ENCODE results near the gene CFAP251.
A peak's percentile ranks its signal among the peaks of the same experiment; 100 is the strongest.
"Not testable (repeated sequence)": the region's sequence is repeated elsewhere in the genome, so short reads cannot be mapped to it uniquely, and the experiment has no call there.

Gene CFAP251

GRCh38 chr12:121980892-121981272 lies 62.5 kb downstream of the CFAP251 start:
- no peak for DNase-seq

- DNase-seq, result no peak
These were observed 63.1 kb downstream of the CFAP251 start for GRCh38 chr12:121981456-121981855.

GRCh38 chr12:121982950-121983349 lies 64.6 kb downstream of the CFAP251 start:
- DNase-seq, result no peak

DNA sequence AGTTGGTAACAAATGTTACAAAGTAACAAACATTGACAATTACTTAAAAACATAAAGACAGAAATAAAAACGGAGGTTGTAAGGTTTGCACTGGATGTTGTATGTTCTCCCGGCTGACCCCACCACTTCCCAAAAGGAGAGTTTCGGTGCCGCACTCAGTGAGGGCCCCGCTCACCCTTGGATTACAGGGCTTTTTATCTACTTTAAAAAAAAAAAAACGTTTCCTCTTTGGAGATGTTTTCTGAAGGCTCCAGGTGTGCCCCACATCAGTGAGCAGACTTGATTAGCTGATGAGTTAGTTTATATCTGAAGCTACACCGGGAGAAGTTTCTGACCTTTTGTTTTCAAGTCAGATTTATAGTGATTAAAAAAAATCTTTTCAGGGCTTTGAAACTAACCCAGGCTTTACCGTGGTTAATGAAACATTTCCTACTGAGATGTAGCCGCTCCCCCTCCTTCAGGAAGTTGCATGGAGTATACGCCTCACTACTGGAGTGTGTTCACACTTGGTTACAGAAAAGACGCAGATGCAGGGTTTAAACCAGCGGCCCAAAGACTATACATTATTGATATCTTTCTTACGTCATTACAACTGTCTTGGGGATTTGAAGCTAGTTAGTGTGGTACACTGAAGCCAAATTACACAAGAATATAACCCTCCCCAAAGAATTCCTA lies 65.3 kb downstream of the CFAP251 start:
- DNase-seq, result no peak

- DNase-seq, result no peak
These were observed 68.3 kb downstream of the CFAP251 start for GRCh38 chr12:121986489-121987245.

- not testable (repeated sequence) for DNase-seq
These were observed 70.1 kb downstream of the CFAP251 start for GRCh38 chr12:121988519-121988918.

GRCh38 chr12:121989276-121990113 lies 71.1 kb downstream of the CFAP251 start:
- DNase-seq, result no peak

- no peak for DNase-seq
These were observed 71.8 kb downstream of the CFAP251 start for GRCh38 chr12:121990114-121990647.

DNA sequence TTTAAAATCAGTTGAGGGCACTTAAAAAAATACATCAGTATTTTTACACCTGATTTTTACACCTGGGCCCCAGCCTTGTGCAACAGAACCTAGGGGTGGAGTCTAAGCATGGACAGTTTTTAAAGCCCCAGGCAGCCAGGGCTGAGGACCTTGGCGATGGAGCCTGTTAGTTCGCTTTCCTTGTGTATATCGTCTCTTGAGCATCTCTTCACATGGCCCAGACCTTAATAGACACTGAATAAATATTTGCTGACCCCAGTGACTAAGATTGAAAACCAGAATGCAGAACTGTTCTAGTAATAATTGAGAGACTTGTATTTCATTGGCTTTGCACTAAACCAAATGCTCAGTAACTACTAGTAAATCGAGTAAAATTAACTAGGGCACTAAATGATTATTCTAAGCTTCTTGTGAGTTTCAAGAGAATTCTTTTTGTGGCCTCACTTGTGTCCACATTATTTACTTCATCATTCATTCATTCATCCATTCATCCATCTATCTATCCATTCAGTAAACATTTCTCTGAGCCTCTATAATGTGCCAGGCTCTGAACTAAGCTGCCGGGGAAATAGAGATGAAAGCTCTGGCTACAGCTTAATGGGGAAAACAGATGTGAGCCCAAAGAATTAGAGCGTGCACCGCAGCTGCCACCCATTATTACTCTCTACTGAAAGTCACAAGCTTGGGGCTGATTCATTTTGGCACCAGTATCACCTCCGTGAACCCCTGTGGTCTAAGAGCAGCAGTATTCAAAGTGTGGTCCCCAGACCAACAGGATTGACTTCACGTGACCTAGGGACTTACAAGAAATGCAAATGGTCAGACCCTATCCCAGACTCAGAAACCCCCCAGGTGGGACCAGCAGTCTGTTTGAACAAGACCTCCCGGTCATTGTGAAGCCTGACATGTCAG lies 72.6 kb downstream of the CFAP251 start:
- no peak for DNase-seq

- DNase-seq, result peak; percentile 19
These were observed 73.9 kb downstream of the CFAP251 start for GRCh38 chr12:121992059-121992879.

- DNase-seq, result no peak
These were observed 77.9 kb downstream of the CFAP251 start for GRCh38 chr12:121996050-121996944.

DNA sequence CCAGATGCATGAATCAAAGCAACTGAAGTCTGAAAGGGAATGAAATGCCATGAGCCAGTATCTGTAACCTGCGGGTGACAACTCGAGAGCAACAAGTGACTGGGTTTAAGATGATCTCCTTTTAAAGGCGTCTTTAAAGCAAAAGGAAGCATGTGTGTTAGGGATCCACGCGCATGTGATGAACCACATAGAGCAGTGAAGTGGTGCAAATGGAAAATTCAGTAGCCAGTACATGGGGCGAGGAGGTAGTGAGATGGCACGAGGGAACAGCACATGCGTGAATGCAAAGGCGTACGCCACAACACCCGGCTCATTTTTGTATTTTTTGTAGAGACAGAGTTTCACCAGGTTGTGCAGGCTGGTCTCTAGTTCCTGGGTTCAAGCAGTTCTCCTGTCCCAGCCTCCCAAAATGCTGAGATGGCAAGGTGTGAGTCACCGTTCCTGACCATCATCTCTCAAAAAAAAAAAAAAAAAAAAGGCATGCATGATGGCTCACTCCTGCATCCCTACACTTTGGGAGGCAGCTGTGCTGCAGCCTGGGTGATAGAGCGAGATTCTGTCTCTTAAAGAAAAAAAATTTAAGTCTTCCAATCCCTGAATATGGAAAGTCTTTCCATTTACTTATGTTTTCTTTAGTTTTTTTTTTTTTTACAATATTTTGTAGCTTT lies 78.7 kb downstream of the CFAP251 start:
- DNase-seq, result no peak

DNA sequence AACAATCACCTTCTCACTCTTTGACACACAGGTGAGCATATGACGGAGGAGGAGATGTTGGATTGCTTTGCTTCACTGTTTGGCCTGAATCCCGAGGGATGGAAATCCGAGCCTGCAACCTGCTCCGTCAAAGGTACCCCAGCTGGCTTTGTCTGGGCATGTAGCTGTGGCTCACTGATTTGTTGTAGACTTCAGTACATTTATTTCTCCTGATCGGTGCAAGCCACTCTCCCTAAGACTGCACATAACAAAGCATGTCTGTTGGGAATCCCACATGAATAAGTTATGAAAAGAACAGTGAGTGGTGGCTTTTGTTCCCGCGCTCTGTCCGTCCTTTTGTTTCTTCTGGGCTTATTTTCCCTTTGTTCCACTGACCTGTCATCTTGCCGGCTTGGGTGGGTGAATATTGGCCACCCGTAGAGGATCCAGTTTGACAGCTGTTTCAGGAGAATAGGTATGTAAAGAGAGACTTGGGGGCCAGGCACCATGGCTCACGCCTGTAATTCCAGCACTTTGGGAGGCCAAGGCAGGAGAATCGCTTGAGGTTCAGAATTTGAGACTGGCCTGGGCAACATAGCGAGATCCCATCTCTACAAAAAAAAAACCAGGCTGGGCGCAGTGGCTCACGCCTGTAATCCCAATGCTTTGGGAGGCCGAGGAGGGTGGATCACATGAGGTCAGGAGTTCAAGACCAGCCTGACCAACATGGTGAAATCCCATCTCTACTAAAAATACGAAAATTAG lies 83.2 kb downstream of the CFAP251 start:
- no peak for DNase-seq

DNA sequence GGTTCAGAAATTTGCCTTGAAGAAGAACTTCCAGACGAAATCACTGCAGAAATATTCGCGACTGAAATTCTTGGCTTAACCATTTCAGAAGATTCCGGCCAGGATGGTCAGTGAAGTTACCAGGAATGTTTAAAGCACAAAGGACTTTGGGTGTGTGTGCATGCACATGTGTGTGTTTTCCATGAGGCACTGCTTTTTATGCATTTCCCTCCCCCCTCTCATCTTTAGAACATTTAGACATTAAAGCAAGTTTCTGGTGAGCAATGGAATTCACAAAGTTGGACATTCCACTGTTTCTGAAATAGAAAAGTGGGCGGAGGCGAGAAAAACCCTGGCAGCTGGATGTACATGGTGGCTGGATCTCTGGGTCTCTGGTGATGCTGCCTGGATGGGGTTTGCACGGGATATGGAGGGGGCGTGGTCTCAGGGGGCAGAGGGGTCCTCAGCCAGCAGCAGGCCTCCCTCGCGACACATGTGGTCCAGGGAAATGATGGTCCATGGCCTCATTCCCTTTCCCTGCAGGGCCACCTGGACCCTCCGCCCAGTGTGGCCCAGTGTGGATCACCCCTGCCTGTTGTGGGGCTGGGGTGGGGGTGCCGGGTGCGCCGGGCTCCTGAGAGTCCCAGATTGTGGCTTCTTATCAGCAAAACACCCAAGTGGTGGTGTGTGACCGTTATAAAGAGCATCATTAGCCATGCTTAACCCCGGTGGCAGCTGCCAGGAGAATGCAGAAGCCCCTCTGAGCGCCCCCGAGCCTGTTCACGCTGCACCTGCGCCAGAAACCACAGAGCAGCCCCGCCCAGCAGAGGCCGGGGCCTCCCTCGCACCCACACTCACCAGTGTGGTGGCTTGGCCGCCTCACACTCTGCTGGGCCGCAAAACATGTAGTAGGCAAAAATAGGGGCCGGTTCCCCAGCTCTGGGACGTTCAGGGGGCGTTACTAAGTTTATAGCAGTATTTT lies 85.5 kb downstream of the CFAP251 start:
- DNase-seq, result no peak

- DNase-seq, result no peak
These were observed 86.3 kb downstream of the CFAP251 start for GRCh38 chr12:122004633-122005071.

DNA sequence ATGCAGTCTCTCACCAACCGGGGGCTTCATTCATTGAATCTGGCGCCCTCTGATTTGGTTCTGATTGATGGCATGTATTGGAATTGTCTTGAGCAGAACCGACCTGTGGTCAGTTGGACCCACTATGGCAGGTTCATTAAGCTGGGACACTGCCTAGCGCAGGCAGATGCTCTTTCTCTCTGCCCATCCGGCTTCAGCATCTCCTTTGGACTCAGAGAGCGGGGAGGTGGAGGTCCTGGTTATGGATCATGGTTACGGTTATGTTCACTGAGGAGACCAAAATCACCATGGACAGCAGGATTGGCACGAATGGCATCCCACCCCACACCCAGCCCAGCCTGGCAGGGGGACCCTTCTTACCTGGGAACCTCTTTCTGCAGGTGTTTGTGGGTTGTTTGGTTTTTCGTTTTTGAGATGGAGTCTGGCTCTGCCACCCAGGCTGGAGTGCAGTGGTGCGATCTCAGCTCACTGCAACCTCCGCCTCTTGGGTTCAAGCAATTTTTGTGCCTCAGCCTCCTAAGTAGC lies 86.9 kb downstream of the CFAP251 start:
- DNase-seq, result no peak

GRCh38 chr12:122006186-122006926 lies 88.0 kb downstream of the CFAP251 start:
- no peak for DNase-seq

All from CD4-positive, alpha-beta T cell treated with Interleukin-21 for 1 hour (primary cell).